ENCODE results near the gene AGFG2. TPM values are rescaled to one million over a fixed set of nuclear protein-coding genes. Genes with fewer than 3 reads are reported as not detected.

Gene AGFG2
- total RNA-seq, 1 donor from 2014 or later = 36.0 TPM

DNA sequence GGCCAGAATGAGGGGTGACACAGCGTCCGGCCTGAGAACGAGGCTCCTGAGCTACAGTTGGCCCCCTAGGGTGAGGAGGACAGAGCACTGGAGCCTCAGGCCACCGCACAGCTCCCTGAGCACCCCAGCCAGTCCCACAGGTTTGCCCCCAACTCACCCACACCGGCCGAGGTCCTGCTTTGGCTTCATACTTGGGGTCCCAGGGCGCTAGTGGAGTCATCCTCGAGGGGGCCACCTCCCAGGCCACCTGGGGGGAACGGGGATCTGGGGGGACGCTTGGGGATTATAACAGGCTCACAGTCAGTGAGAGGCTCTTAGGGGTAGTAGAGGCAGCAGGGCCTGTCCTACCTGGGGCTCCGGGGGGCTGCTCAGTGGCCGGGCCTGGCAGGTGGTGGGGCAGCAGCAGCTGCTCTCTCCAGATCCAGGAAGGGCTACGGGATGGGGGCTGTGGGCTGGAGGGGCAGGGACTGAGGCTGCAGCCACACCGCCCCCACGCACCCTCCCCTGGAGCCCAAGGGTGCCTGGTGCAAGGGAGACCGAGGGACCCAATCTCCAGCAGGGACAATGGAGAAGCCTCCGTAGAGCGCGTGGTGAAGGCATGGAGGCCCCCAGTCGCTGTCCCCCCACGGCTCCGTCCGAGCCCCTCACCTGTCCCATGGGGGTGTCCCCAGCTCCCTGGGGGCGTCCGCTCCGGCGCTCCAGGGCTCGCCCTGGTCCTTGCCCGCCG is 34.1 kb downstream of the AGFG2 start:
- H3K36me3 ChIP-seq = peaks cover 43% of the 10 kb centered on the region

DNA sequence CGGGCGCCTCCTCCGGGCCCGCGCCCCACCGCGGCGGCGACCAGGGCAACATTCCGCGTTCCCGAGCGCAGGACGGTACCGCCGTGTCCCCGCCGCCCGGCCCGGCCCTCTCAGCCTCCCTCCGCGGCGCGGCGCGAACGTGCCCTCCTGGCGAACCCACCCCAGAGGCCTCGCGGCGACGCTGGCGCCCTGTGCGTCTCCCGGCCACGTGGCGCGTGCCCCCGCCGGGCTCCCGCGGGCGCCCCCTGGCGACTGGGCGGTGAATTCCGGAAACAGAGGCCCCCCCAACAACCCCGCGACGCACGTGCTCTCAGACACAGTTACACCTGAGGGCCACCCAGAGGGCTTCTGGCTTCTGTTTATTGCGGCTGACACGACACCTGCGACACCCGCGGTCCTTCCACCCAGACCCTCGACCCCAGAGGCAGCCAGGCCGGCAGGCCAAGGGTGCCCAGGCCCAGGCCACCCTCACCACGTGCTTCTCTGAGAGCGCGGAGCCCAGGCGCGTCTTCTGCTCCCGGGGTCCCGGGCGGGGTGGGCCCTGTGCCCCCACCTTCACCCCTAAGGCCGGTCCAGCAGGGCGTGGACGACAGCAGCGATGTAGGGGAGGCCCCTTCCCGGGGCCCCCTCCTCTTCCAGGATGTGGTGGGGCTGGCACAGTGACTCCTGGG is 34.8 kb downstream of the AGFG2 start, which contains the start of gene SAP25:
Gene SAP25 (minus strand): TSS at position 210 of the 671 bp plus-strand sequence. CDS start 158 bp downstream, at position 52.
- intact Hi-C loops (cut with DNase I) = no loop called here

More for the DNA sequence above, 34.1 kb downstream of the AGFG2 start:
- no peak for ATAC-seq
- Histone ChIP-seq H3K27me3 (no peaks in the 10 kb centered on the region), H3K9me3 (no peaks in the 10 kb centered on the region), H3K4me3 (no peak overlapping the region), H3K27ac (no peak overlapping the region), H3K4me1 (peaks cover 17% of the 10 kb centered on the region)
- TF ChIP-seq, protein P1, sequence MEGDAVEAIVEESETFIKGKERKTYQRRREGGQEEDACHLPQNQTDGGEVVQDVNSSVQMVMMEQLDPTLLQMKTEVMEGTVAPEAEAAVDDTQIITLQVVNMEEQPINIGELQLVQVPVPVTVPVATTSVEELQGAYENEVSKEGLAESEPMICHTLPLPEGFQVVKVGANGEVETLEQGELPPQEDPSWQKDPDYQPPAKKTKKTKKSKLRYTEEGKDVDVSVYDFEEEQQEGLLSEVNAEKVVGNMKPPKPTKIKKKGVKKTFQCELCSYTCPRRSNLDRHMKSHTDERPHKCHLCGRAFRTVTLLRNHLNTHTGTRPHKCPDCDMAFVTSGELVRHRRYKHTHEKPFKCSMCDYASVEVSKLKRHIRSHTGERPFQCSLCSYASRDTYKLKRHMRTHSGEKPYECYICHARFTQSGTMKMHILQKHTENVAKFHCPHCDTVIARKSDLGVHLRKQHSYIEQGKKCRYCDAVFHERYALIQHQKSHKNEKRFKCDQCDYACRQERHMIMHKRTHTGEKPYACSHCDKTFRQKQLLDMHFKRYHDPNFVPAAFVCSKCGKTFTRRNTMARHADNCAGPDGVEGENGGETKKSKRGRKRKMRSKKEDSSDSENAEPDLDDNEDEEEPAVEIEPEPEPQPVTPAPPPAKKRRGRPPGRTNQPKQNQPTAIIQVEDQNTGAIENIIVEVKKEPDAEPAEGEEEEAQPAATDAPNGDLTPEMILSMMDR (IDR thresholded peaks at IDR 0.05) = no peak
- peak; percentile 57 for DNase-seq
- intact Hi-C loops (cut with DNase I) = no loop called here

DNA sequence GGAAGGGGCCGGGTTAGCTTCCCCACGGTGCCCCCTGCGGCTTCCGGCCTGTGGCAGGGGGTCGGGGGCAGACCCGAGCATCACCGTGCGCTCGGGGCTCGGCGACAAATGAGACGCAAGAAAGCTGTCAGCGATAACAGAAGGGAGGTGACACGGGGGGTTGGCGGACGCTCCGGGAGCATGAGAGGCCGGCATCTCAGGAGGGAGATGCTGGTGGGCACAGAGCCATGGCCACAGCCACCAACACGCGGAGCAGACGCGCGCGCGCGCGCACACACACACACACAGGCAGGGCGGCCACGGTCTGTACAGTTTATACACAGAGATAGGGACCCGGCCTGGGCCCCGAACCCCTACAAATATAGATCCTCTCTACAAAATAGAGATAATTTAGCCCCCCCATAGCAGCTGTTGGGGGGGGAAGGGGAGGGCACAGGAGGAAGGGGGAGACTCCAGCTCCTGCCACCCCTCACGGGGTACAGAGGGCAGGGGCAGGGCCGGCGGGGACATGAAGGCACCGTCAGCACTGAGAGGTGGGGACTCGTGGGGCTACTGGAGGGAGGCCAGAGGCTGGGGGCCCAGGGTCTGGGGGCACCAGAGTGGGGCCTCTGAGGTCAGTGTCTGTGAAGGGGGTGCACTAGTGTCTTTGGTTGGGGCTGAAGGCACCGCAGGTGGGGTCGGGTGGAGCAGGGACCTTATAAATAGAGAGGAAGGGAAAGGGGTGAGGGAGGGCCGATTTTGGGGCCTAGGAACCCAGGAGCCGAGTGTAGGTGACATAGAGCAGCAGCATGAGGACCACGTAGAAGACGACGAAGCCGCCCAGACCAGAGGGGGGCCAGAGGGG is 35.6 kb downstream of the AGFG2 start:
- DNase-seq = peak; percentile 54
- intact Hi-C loops (cut with DNase I) = no loop called here
- H3K27me3 ChIP-seq = no peaks in the 10 kb centered on the region
- H3K4me3 ChIP-seq = no peak overlapping the region
- no peaks in the 10 kb centered on the region for H3K9me3 ChIP-seq
- no peak overlapping the region for H3K27ac ChIP-seq
- peaks cover 56% of the 10 kb centered on the region for H3K36me3 ChIP-seq
- TF ChIP-seq, protein P1 (IDR thresholded peaks at IDR 0.05) = no peak
- no peak for ATAC-seq
- H3K4me1 ChIP-seq = peaks cover 13% of the 10 kb centered on the region

More for the DNA sequence above, 34.8 kb downstream of the AGFG2 start, which contains the start of gene SAP25:
- no peak for ATAC-seq
- Histone ChIP-seq H3K27me3 (no peaks in the 10 kb centered on the region), H3K36me3 (peaks cover 50% of the 10 kb centered on the region), H3K4me1 (peaks cover 17% of the 10 kb centered on the region), H3K4me3 (no peak within 1 kb of the TSS), H3K27ac (no peak within 1 kb of the TSS), H3K9me3 (no peaks in the 10 kb centered on the region)
- TF ChIP-seq, protein P1 (IDR thresholded peaks at IDR 0.05) = no peak
- peak; percentile 55 for DNase-seq

DNA sequence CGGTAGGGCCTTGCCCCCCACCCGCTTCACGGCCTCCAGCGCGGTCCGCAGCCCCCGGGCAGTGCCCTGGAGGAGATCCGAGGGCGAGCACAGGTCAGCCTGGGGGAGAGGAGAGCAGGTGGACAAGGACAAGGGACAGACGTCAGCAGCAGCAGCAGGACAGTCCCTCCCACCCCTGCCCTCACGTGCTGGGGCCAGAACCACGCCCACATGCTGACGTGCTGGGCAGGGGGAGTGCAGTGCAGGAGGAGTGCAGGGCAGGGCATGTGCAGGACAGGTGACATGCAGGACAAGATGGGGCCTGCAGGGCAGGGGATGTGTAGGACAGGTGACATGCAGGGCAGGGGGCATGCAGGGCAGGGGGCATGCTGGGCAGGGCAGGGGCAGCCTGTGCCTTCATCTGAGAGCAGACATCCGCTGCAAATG is 36.2 kb downstream of the AGFG2 start:
- no peaks in the 10 kb centered on the region for H3K9me3 ChIP-seq
- H3K36me3 ChIP-seq = peaks cover 62% of the 10 kb centered on the region
- no peak overlapping the region for H3K4me3 ChIP-seq
- H3K27me3 ChIP-seq = no peaks in the 10 kb centered on the region
- ATAC-seq (no peak), DNase-seq (peak; percentile 59)
- TF ChIP-seq, protein P1 (IDR thresholded peaks at IDR 0.05) = no peak
- intact Hi-C loops (cut with DNase I) = no loop called here
- peaks cover 7% of the 10 kb centered on the region for H3K4me1 ChIP-seq
- H3K27ac ChIP-seq = no peak overlapping the region

DNA sequence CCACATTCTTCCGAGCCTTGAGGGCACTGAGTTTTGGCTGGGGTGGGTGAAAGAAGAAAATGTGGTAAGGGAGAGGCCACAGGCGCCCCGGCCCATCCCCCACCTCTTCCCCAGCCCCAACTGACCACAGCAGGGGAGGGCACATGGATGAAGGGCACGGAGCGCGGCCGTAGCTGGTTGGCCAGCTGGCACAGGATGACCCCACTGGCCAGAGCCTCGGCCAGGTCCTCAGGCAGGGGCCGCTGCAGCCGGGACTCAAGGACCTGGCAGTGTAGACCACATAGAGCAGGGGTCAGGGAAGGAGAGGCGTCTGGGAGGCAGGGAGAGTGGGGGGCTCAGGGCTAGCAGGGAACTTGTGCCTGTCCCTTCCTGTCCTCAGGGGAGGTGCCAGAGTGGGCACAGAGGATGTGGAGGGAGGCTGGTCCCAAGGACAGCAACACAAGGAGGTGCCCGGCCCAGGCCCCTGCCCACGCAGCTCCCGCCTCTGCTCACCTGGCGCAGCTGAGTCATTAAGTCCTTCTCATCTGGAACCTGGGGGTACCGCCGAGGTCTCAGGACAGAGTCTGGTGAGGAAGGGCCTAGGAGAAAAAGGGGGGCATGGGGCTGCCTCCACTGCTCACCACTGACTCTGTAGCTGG is 36.9 kb downstream of the AGFG2 start:
- no peak overlapping the region for H3K4me3 ChIP-seq
- intact Hi-C loops (cut with DNase I) = no loop called here
- H3K9me3 ChIP-seq = no peaks in the 10 kb centered on the region
- H3K27ac ChIP-seq = no peak overlapping the region
- DNase-seq (peak; percentile 56), ATAC-seq (no peak)
- H3K27me3 ChIP-seq = no peaks in the 10 kb centered on the region
- TF ChIP-seq, protein P1 (IDR thresholded peaks at IDR 0.05) = no peak
- peaks cover under 1% of the 10 kb centered on the region for H3K4me1 ChIP-seq
- peaks cover 67% of the 10 kb centered on the region for H3K36me3 ChIP-seq
